NCI-H1436 (cell line): ENCODE data around the gene PPP4R4.
"Not testable (repeated sequence)": the region's sequence is repeated elsewhere in the genome, so short reads cannot be mapped to it uniquely, and the experiment has no call there.

ENCODE experiments used
- DNase-seq: peaks from one replicate; lab custom pipeline; 2025; lab: John Stamatoyannopoulos, UW

PPP4R4 gene

DNA sequence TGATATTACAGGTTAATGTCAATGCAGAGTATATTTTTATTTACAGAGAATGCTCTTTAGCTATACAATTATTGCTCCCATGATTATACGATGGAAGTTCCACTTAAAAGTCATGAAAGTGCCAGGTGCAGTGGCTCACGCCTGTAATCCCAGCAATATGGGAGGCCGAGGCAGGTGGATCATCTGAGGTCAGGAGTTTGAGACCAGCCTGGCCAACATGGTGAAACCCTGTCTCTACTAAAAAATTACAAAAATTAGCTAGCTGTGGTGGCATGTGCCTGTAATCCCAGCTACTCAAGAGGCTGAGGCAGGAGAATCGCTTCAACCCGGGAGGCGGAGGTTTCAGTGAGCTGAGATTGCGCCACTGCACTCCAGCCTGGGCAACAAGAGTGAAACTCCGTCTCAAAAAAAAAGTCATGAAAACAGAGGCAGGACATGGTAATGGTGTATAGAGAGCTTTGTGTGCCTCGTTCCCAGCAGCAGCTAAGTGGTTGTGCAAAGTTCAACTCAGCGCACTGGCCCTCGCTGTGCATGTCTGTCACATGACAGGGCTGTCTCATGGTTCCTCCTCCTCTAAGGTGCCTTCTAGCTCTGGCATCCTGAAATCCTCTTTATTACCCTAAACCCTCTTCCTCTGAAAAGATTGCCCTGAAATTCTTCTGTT is 102.9 kb downstream of the PPP4R4 start:
- not testable (repeated sequence) for DNase-seq

DNA sequence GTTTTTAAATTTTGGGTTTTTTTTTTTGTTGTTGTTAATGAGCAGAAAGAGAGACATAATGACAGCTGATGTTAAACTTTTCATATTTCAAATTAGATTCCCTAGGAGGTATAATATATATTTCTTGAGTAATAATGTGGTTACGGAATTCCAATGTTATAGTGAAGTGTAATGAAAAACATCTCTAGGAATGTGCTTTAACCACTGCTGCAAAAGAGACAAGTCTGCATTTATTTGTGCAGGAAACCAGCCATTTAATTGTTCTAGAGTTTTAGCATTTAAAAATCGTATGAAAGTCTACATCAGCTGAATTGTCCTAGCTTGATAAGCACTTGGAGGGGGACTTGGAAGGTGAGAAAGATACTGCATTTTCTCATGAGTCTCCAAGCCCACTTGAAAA is 104.6 kb downstream of the PPP4R4 start:
- no peak for DNase-seq

DNA sequence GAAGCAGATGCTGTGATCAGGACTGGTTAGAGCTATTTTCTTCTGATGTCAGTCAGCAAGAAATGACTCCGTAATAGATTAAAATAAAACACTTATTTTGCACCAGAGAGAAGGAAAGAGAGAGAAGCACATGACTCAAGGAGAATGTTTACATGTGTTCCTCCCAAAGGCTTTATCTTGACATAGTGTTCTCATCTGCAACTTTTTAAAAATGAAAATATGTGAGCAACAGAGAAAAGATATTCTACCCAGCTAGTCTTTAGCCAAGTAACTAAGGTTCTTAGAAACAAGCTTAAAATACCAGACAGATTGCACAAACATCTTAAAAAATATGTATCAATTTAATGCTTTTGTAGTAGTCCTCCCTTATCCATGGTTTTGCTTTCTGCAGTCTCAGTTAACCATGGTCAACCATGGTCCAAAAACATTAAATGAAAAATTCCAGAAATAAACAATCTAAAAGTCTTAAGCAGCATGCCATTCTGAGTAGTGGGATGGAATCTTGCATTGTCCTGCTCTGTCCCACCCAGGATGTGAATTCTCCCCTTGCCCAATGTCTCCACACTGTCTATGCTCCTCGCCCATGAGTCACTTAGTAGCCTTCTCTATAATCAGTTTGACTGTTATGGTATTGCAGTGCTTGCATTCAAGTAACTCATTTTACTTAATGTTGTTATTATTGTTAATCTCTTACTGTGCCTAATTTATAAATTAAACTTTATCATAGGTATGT is 109.0 kb downstream of the PPP4R4 start:
- no peak for DNase-seq

DNA sequence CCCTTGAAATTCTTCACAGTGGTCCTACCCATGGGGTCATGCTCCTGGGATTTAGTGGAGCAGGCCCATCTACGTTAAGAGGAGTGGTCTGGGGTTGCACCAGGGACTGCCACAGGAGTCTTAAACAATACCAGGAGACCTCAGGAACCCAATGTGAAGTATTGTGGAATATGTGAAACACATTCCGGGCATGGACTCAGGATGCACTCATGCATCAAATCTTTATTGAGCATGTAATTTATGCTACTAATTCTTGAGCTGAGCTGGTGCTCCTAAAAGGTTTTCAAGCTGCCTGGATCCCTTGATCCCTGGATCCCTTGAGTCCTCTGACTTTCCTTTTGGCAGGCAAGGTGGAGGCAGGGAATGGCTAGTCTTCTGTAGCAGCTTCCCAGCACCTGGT is 110.1 kb downstream of the PPP4R4 start:
- DNase-seq = no peak

DNA sequence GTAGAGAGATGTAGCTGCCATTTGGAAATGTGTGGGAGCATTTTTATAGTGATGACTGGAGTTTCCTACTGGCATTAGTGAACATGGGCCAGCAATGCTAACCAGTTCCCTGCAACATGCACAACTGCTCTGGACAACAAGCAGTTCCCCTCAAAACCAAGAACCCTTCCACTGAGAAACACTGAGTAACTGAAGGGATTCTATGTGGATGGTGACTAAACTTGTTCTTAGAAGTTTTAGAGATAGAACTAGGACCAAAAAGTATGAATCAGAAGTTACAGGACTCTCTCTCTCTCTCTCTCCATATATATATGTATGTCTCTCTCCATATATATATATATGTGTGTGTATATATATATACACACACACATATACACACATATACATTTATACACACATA is 111.0 kb downstream of the PPP4R4 start:
- DNase-seq = no peak

DNA sequence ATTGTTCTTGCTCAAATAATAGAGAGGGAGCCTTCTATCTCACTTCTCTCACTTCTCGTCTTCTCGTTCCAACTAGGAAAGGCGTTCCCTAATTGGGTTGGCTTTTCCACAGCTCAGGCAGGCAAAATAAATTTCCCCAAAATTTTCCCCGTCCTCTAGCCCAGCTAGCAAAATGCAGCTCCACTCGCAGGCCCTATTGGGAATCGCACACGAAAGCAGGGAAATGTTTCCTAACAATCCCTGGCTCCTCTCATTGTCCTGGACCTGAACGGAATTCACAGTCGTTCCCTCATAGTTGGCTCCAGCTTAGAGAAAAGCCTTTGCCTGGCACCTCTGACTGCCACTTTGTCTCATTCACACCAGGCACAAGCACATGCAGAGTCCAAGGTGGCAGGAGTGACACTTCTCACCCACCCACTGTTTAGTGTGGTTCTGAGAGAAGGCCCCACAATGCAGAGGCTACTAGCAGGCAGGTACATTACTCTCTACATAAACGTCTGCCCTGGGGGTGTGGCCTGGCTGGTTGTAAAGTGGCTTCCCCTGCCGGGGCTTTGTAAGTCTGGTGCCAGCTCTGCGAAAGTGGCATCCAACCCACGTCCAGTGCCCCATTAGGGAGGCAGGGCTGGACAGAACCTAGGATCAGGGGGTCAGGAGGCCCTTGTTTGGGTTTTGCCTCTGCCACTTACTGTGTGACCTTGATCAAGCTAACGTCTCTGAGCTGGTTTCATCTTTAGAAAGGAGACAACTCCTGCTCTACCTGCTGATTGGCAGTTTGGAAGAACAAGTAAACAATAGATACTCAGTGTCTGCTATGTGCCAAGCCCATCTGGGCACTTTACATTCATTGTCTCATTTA is 114.7 kb downstream of the PPP4R4 start:
- no peak for DNase-seq

DNA sequence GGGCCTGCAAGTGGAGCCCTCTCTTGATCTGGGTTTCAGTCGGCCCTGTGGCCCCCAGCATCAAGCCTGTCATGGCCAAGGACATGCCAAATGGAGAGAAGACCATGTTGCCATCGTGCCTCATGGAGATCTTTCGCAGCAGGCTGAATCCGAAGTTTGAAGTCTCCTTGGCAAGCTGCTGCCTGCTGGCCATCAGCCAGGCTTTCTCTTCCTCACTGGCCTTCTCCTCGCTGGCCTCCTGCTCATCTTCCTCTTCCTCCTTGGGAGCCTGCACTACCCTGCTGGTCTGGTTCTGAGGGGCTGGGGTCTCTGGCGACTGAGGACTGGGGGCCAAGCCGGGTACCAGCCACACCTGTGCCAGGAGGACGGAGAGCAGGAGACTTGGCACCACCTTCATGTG is 116.1 kb downstream of the PPP4R4 start:
- DNase-seq = no peak

DNA sequence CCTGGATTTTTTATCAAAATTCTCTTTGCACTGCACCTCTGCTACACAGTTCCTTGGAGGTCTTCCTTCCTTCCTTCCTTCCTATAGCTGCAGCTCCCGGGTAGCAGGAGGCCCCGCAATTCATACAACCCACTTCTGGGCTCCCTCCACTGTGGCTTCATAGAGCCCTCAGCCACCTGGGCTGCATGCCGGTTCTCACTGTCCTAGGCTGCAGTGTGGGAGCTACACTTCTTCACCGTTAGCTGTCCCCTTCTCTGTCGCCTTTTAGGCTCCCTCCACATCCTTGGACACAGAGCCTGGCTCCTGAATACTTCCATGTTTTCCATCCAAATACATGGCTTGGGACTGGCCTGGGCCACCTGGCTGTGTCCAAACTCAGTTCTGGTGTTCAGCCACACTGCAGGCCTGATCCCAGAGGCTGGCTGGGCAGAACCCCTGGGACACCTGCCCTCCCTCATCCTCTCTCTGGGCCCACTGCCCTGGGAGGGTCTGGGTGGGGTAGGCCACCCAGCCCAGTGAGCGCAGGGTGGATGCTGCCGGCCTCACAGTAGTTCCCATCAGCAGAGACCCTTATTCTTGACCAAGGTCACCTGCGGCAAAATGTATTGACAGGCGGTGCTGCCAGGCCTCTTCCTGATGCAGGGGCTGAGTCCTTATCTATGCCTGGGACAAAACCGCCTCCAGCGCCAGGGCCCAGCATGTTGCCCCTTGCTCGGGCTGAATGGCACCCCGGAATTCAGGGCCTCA is 117.2 kb downstream of the PPP4R4 start:
- DNase-seq = no peak

DNA sequence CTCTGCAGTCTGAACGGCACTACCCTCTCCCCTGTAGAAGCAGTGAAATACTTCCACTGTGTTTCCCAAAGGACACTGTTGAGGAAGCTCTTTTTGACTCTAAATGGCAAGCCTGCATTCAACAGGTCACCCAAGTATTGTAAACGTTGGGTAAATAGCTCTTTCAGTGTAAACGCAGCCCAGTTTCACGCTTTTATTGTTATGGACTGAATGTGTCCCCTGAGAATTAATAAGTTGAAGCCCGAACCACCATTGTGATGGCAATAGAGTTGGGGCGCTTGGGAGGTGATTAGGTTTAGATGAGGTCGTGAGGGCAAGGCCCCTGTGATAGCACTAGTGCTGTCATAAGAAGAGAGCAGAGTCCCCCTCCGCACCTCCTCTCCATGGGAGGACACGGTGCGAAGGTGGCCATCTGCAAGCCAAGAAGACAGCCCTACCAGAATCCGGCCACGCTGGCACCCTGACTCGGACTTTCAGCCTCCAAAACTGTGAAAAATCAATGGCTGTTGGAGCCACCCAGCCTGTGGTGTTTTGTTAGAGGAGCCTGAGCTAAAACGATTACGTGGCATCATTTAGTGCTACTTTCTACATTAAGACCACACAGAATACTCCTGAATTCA is 117.9 kb downstream of the PPP4R4 start:
- DNase-seq = no peak

DNA sequence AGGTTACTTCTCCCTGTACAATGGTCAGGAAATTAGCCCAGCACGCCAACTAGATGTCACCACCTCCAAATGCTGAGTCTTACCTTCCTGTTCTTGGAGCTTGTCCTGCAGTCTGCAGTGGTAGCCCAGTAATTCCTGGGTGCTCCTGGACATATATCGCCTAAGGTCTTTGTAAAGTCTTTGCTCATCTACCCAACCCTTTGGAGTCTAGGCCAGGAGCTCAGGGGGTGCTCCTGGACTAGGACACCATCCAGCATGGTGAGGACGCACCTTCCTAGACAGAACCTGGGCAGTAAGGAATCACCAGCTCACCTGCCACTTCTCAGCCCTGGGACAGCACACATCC is 118.4 kb downstream of the PPP4R4 start:
- DNase-seq = no peak

DNA sequence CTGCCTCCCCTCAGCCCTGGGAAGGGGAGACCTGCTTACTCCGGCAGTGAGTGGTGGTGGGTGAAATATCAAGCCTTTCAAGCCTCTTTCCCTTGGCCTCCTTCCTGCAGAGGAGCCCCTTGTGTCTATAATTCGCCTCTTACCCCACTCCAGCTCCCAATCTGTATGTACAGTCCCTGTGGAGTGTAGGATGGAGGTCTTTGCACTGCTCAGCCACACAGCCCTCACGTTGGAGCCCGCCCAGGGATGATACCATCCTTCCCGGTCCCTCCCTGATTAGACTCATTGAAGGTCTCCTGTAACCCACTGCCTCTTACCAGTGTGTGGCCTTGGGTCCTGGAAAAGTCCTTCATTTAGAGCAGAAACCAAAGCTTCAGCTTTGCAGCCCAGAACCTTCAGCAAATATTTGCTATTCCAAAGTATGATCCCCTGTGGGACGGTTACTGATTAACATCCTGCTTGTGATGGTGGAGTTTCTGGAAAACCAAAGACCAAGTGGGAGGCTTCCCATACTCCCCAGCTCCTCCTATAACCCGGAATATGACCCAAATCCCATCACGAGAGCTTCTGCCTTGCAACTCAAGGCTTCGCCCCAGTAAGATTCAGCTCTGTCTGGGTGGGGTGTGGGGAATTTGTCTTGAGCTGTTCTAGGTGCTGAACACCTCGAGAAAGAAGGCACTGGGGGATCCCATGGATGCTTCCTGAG is 118.9 kb downstream of the PPP4R4 start, which contains the start of gene SERPINA10:
TSS of gene SERPINA10 (minus strand) at position 397 of the 706 bp plus-strand sequence. CDS start 2,675 bp downstream, outside the sequence.
- no peak for DNase-seq

DNA sequence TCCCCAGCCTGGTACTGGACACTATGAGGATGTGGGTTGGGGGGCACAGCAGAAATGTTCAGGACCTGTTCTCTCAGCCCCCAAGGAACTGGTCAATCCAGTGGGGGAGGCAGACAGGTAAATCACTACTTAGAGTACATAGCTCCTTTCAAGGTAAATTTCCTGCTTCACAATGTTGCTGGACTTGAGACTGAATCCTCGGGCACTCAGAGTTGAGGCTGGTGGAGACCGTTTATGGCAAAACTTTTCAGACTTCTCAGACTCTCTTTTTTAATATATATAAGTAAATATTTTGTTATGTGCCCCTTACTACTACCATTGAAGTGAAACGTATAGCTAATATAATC is 119.4 kb downstream of the PPP4R4 start:
- no peak for DNase-seq

DNA sequence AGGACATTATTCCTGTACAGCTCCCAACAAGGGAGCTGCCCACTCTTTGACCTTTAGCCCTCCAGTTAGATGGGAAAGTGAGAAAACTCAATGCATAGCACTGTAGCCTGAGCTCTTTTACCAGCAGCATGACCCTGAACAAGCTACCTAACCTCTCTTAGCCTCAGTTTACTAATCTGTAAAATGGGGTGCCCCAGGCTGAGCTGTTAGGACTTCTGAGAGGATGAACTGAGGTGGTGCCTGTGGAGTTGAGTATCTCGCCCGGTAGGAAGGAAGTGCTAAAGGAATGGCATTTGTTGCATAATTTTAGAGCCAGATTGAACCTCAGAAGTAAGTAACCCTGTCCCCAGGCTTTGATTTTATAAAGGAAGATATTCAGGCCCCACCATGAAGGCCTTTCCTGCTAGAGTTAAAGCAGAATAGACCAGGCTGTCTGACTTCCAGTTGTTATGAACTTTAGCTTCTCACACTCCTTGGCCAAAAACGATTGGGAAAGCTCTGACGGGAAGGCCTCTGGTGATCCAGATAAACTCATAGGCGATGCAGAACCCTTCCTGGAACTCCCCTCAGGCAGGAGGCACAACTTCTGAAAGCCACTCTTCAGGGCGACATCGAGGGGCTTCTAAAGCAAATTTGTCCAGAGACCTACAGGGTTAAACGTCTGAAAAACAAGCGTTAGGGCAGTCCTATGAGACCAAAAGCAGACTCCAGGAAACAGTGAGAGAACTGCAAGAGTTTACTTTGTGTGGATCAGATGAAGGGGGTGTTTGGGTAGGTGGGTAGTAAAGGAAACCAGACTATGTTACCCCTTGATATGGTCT is 121.4 kb downstream of the PPP4R4 start:
- no peak for DNase-seq

DNA sequence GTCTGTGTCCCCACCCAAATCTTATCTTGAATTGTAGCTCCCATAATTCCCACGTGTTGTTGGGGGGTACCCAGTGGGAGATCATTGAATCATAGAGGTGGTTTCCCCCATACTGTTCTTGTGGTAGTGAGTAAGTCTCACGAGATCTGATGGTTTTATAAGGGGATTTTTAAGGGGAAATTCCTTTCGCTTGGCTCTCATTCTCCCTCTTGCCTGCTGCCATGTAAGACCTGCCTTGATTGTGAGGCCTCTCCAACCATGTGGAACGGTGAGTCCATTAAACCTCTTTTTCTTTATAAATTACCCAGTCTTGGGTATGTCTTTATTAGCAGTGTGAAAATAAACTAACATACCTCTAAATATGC is 122.0 kb downstream of the PPP4R4 start:
- not testable (repeated sequence) for DNase-seq

DNA sequence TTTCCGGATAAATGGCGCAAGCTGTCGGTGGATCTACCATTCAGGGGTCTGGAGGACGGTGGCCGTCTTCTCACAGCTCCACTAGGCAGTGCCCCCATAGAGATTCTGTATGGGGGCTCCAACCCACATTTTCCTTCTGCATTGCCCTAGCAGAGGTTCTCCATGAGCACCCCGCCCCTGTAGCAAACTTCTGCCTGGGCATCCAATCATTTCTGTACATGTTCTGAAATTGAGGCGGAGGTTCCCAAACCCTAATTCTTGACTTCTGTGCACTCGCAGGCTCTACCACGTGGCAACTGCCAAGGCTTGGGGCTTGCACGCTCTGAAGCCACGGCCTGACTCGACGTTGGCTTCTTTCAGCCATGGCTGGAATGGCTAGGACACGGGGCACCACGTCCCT is 124.0 kb downstream of the PPP4R4 start:
- no peak for DNase-seq

DNA sequence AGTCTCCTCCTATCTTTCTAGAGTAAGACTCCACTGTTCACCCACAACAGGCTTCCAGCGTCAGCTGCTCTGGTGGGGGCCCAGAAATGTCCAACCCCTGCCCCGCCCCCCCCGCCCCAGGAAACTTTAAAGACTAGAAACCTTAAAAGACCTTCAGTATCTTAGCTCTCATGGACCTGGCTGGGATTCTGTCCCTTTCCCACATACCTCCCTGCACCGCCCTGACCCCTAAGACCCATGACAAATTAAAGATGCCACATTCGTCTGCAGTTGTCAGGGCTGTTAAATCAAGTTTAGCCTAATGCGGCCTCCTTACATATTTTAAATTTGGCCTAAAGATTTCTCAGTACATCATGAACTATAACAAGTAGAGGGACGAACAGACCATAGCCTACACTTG is 129.0 kb downstream of the PPP4R4 start:
- DNase-seq = no peak

DNA sequence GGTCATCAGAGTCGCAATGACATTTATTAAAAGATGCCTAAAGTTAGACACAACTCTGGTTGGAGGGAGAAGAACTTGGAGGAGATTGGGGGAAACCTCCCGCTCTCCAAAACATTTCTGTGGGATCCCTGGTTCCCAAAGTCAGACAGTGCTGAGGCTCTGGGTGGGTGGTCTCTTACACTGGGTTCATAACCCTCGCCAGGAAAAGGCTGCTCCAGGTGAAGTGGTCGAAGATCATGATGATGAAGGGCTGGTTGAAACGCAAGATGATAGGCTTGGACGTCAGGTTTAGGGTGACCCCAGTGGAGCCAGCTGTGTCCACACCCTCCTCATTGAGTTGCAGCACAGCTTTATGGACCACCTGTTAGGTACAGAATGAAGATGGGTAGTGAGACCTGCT is 130.1 kb downstream of the PPP4R4 start:
- no peak for DNase-seq

DNA sequence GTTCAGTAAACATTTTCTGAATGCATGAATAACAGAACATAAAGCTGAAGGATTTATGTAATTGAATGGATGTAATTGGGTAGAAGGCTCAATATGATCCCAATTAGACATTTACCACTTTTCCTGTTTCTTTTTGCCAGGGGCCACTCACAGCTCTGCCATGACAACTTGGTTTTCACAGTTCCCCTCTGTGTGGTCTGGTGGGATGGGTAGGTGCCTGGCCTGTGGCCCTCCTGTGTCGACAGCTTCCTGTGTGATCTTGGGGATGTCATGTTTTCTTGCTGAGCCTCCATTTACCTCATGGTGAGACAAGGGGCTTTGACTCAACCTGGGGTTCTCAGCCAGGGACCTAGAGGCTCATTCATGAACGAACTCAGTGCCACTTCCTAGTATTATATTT is 131.5 kb downstream of the PPP4R4 start:
- no peak for DNase-seq

DNA sequence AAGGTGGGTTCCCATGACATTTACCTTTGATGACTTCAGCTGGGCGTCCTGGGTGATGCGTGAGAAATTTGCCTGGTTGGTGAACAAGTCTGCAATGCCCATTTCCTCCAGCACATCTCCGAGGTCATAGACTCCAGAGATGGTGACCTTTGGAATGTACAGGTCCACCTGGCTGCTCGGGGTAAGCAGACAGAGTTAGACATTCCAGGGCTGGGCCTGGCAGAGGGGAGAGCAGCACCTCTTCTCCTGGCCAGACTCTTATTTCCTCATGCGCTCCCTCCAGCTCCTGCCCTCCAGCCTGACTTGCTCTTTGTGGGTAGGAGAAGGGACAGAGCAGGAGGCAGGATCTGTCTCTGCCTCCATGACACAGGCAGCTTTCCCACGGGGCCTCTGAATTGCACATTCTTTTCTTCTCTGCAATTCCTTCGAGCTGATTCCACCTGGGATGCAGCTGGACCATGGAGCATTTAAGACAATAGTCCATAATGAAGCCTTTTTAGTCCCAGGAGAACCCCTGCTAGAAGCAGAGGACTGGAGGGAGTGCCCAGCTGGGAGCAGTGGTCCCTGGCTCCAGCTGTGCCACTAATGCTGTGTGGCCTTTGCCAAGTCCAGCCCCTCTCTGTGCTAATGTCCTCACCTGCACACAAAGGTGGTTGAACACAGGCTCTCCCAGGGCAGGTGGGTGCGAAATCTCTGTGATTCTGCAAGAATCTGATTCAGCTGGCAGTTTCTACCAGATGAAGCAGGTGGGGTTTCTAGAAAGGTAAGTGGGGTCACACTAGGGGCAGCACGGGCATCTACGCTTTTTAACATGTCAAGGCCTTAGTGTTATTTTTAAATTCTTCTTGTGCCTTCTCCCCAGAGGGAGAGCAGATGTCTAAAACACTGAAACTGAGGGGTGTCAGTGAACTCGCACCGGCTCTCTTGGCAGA is 132.2 kb downstream of the PPP4R4 start:
- DNase-seq = no peak
